HepG2 (cell line): ENCODE data around the gene DNAJB11. TPM values are rescaled to one million over a fixed set of nuclear protein-coding genes. Genes with fewer than 3 reads are reported as not detected.
A peak's percentile ranks its signal among the peaks of the same experiment; 100 is the strongest.

Experiments
- ERF ChIP-seq: IDR thresholded peaks from 2 replicates; pipeline ENCODE4 v1.6.1; 2018; ENCODE audit warnings: missing biosample characterization, missing genetic modification reagents
- MEIS2 ChIP-seq: sonication (generic); formaldehyde crosslinking; IDR thresholded peaks from 2 replicates; pipeline ENCODE4 v1.9.0; 2021; ENCODE audit warnings: mild to moderate bottlenecking, missing genetic modification reagents
- NFATC3 ChIP-seq: sonication (generic); formaldehyde crosslinking; IDR thresholded peaks from 2 replicates; pipeline ENCODE4 v1.5.1; 2020; ENCODE audit warnings: mild to moderate bottlenecking, missing genetic modification reagents
- NFYC ChIP-seq: IDR thresholded peaks from 2 replicates; pipeline ENCODE4 v1.6.1; 2016; ENCODE audit warnings: missing genetic modification reagents, missing compliant biosample characterization
- PTBP1 ChIP-seq: fragments of 200-400 bp; formaldehyde crosslinking; IDR thresholded peaks from 2 replicates; pipeline ENCODE4 v1.6.1; 2018; ENCODE audit warnings: low read length, low read depth; ENCODE audit not compliant: poor library complexity, severe bottlenecking
- SOX5 ChIP-seq: IDR thresholded peaks from 2 replicates; pipeline ENCODE4 v1.6.1; 2016; ENCODE audit warnings: borderline replicate concordance
- SRSF1 ChIP-seq: fragments of 200-400 bp; formaldehyde crosslinking; optimal IDR thresholded peaks from 2 replicates; pipeline ENCODE3; 2017; ENCODE audit warnings: mild to moderate bottlenecking, low read depth, low read length, moderate library complexity
- THAP11 ChIP-seq: IDR thresholded peaks from 2 replicates; pipeline ENCODE4 v1.6.1; 2016; ENCODE audit warnings: missing biosample characterization, missing genetic modification reagents
- ZBTB20 ChIP-seq: sonication (generic); formaldehyde crosslinking; IDR thresholded peaks from 2 replicates; pipeline ENCODE4 v1.8.1; 2023; ENCODE audit warnings: missing genetic modification reagents, low read depth, mild to moderate bottlenecking, borderline replicate concordance
- ZFAT ChIP-seq: sonication (generic); formaldehyde crosslinking; conservative IDR thresholded peaks from 2 replicates; pipeline ENCODE4 v1.8.1; 2023; ENCODE audit warnings: missing genetic modification reagents, inconsistent platforms
- ZNF136 ChIP-seq: sonication (generic); formaldehyde crosslinking; IDR thresholded peaks from 2 replicates; pipeline ENCODE4 v1.8.1; 2022; ENCODE audit warnings: low read depth, mild to moderate bottlenecking, moderate library complexity, missing genetic modification reagents
- ZNF3 ChIP-seq: IDR thresholded peaks from 2 replicates; pipeline ENCODE4 v1.7.0; 2017; ENCODE audit warnings: inconsistent platforms
- ZNF451 ChIP-seq: sonication (generic); formaldehyde crosslinking; IDR thresholded peaks from 2 replicates; pipeline ENCODE4 v1.5.0; 2020; ENCODE audit warnings: mild to moderate bottlenecking, missing genetic modification reagents
- ZNF605 ChIP-seq: sonication (generic); formaldehyde crosslinking; IDR thresholded peaks from 2 replicates; pipeline ENCODE4 v1.8.0; 2022; ENCODE audit warnings: mild to moderate bottlenecking, missing genetic modification reagents
- ZNF709 ChIP-seq: sonication (generic); formaldehyde crosslinking; IDR thresholded peaks from 2 replicates; pipeline ENCODE4 v1.5.0; 2020; ENCODE audit warnings: mild to moderate bottlenecking, missing genetic modification reagents
- ZNF816 ChIP-seq: sonication (generic); formaldehyde crosslinking; IDR thresholded peaks from 2 replicates; pipeline ENCODE4 v1.8.0; 2022; ENCODE audit warnings: missing genetic modification reagents, mild to moderate bottlenecking, borderline replicate concordance
- polyA plus RNA-seq, 8 experiments: library from polyadenylated mRNA; depleted of rRNA in 3 of 8; stranded (reverse) in 7 of 8; unstranded in 1 of 8; fragments of >200 nt; fragmentation: Illumina TruSeq in 4 of 8; extraction: Trizol in 4 of 8; gene quantifications; 2 replicates each; pipeline versions ENCODE4 v1.2.1 to v1.2.3, GENCODE V29; 2011 to 2016; ENCODE audit warnings: low read depth in 4 of 8, missing spikeins in 1 of 8, mixed read lengths in 1 of 8; ENCODE audit not compliant: insufficient read depth in 1 of 8
- total RNA-seq, 5 experiments: library from RNA; depleted of rRNA; stranded (reverse); fragments of >200 nt; fragmentation: Illumina TruSeq; extraction: Trizol; gene quantifications; 2 replicates each; pipeline ENCODE4 v1.2.3, GENCODE V29; 2016; ENCODE audit warnings: low read depth in 1 of 5
- TF ChIP-seq, protein P1 (sequence below): sonication (generic); formaldehyde crosslinking; IDR thresholded peaks from 2 replicates; pipeline ENCODE4 v1.4.0; 2020; ENCODE audit warnings: missing genetic modification reagents
- TF ChIP-seq, protein P2 (sequence below): sonication (generic); formaldehyde crosslinking; IDR thresholded peaks from 2 replicates; pipeline ENCODE4 v1.8.0; 2022; ENCODE audit warnings: missing genetic modification reagents, mild to moderate bottlenecking, borderline replicate concordance
- TF ChIP-seq, protein P3 (sequence below): sonication (generic); formaldehyde crosslinking; IDR thresholded peaks from 2 replicates; pipeline ENCODE4 v1.4.0; 2020; ENCODE audit warnings: missing genetic modification reagents, borderline replicate concordance
- TF ChIP-seq, protein P4 (sequence below): sonication (generic); formaldehyde crosslinking; IDR thresholded peaks from 2 replicates; pipeline ENCODE4 v1.5.0; 2020; ENCODE audit warnings: mild to moderate bottlenecking, missing genetic modification reagents

The DNAJB11 gene
- total and polyA plus RNA-seq, 2 of the 13 experiments (the other 11 are each of a cell fraction or from before 2014, with no cell fraction given), result 41.0 to 132 TPM

DNA sequence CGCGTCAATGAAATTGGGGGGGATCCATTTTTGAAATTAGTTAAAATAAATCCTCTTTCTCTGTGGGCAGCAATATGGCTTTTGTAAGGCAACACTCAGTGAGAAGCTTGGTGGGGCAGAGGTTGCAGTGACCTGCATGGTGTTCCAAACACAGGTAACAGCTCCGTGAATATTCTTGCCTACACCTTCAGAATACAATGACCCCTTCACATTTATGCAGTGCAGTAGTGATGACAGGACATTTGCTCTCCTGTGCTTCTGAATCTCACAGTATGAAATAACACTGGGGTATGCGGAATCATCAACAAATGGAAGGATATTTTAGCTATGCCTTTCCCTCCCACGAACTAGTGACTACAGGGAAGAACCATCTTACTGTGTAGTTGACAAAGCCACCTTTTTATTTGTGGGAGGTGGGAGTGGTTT, 49.3 kb downstream of the DNAJB11 start (continued):
- TF ChIP-seq, protein P1, sequence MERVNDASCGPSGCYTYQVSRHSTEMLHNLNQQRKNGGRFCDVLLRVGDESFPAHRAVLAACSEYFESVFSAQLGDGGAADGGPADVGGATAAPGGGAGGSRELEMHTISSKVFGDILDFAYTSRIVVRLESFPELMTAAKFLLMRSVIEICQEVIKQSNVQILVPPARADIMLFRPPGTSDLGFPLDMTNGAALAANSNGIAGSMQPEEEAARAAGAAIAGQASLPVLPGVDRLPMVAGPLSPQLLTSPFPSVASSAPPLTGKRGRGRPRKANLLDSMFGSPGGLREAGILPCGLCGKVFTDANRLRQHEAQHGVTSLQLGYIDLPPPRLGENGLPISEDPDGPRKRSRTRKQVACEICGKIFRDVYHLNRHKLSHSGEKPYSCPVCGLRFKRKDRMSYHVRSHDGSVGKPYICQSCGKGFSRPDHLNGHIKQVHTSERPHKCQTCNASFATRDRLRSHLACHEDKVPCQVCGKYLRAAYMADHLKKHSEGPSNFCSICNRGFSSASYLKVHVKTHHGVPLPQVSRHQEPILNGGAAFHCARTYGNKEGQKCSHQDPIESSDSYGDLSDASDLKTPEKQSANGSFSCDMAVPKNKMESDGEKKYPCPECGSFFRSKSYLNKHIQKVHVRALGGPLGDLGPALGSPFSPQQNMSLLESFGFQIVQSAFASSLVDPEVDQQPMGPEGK, result no peak
- no peak for TF ChIP-seq THAP11 (CRISPR knock-in tag)
- TF ChIP-seq NFATC3 (CRISPR knock-in tag), result no peak
- TF ChIP-seq, protein P2, sequence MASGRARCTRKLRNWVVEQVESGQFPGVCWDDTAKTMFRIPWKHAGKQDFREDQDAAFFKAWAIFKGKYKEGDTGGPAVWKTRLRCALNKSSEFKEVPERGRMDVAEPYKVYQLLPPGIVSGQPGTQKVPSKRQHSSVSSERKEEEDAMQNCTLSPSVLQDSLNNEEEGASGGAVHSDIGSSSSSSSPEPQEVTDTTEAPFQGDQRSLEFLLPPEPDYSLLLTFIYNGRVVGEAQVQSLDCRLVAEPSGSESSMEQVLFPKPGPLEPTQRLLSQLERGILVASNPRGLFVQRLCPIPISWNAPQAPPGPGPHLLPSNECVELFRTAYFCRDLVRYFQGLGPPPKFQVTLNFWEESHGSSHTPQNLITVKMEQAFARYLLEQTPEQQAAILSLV (CRISPR knock-in tag), result no peak
- TF ChIP-seq ZNF136 (CRISPR knock-in tag), result 0 out of 2 replicates have a peak, but pooled peaks have one; percentile 15
- TF ChIP-seq ZNF3 (CRISPR knock-in tag), result no peak
- TF ChIP-seq, protein P3, sequence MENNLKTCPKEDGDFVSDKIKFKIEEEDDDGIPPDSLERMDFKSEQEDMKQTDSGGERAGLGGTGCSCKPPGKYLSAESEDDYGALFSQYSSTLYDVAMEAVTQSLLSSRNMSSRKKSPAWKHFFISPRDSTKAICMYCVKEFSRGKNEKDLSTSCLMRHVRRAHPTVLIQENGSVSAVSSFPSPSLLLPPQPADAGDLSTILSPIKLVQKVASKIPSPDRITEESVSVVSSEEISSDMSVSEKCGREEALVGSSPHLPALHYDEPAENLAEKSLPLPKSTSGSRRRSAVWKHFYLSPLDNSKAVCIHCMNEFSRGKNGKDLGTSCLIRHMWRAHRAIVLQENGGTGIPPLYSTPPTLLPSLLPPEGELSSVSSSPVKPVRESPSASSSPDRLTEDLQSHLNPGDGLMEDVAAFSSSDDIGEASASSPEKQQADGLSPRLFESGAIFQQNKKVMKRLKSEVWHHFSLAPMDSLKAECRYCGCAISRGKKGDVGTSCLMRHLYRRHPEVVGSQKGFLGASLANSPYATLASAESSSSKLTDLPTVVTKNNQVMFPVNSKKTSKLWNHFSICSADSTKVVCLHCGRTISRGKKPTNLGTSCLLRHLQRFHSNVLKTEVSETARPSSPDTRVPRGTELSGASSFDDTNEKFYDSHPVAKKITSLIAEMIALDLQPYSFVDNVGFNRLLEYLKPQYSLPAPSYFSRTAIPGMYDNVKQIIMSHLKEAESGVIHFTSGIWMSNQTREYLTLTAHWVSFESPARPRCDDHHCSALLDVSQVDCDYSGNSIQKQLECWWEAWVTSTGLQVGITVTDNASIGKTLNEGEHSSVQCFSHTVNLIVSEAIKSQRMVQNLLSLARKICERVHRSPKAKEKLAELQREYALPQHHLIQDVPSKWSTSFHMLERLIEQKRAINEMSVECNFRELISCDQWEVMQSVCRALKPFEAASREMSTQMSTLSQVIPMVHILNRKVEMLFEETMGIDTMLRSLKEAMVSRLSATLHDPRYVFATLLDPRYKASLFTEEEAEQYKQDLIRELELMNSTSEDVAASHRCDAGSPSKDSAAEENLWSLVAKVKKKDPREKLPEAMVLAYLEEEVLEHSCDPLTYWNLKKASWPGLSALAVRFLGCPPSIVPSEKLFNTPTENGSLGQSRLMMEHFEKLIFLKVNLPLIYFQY (CRISPR knock-in tag), result no peak
- no peak for TF ChIP-seq ZNF451 (CRISPR knock-in tag)
- no peak; the same call in 1 of the 2 replicates for TF ChIP-seq ZNF605 (CRISPR knock-in tag)
- TF ChIP-seq ZFAT, result no peak
- TF ChIP-seq, protein P4, sequence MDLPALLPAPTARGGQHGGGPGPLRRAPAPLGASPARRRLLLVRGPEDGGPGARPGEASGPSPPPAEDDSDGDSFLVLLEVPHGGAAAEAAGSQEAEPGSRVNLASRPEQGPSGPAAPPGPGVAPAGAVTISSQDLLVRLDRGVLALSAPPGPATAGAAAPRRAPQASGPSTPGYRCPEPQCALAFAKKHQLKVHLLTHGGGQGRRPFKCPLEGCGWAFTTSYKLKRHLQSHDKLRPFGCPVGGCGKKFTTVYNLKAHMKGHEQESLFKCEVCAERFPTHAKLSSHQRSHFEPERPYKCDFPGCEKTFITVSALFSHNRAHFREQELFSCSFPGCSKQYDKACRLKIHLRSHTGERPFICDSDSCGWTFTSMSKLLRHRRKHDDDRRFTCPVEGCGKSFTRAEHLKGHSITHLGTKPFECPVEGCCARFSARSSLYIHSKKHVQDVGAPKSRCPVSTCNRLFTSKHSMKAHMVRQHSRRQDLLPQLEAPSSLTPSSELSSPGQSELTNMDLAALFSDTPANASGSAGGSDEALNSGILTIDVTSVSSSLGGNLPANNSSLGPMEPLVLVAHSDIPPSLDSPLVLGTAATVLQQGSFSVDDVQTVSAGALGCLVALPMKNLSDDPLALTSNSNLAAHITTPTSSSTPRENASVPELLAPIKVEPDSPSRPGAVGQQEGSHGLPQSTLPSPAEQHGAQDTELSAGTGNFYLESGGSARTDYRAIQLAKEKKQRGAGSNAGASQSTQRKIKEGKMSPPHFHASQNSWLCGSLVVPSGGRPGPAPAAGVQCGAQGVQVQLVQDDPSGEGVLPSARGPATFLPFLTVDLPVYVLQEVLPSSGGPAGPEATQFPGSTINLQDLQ, result no peak
- TF ChIP-seq MEIS2 (CRISPR knock-in tag), result no peak
- TF ChIP-seq SOX5, result 0 out of 2 replicates have a peak, but pooled peaks have one; percentile 4
- no peak for TF ChIP-seq ZNF709 (CRISPR knock-in tag)
- TF ChIP-seq PTBP1, result no peak
- TF ChIP-seq NFYC (CRISPR knock-in tag), result peak; percentile 39; the same call in 1 of the 2 replicates
- peak; percentile 2; the same call in 1 of the 2 replicates for TF ChIP-seq ERF
- TF ChIP-seq SRSF1, result no peak
- TF ChIP-seq ZNF816 (CRISPR knock-in tag), result no peak
- peak; percentile 35; the same call in 1 of the 2 replicates for TF ChIP-seq ZBTB20
